ENCODE data around the gene CNPY1.

DNA sequence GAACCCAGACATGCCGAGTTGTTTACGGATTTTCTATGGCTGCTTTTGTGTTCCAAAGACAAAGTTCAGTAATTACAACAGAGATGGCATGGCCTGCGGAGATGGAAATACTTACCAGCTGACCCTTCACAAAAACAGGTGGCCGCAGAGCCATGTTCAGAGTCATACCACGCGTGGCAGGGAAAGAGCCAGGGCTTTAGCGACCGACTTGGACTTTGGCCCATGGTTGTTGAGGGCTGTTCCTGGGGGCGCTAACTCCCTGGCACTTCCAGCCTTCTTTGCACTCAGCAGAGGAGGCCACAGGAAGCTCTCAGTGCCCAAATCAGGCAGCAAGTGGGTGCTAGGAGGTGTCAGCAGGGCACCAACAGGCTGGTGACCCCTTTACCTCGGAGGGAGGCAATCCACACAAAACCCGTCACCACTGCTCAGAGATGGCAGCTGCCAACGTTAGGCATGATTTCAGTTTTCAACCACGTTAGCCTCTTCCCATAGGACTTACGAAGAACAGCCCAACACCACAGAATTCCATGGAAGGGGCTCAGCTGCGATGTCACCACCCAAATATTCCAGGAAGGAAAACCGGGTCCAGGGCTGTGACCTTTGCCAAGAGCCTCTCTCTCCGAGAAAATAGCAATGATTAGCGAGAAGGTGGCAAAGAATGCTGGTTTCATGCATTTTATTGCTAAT is 21.4 kb upstream of the CNPY1 start:
- TF ChIP-seq, protein P1, sequence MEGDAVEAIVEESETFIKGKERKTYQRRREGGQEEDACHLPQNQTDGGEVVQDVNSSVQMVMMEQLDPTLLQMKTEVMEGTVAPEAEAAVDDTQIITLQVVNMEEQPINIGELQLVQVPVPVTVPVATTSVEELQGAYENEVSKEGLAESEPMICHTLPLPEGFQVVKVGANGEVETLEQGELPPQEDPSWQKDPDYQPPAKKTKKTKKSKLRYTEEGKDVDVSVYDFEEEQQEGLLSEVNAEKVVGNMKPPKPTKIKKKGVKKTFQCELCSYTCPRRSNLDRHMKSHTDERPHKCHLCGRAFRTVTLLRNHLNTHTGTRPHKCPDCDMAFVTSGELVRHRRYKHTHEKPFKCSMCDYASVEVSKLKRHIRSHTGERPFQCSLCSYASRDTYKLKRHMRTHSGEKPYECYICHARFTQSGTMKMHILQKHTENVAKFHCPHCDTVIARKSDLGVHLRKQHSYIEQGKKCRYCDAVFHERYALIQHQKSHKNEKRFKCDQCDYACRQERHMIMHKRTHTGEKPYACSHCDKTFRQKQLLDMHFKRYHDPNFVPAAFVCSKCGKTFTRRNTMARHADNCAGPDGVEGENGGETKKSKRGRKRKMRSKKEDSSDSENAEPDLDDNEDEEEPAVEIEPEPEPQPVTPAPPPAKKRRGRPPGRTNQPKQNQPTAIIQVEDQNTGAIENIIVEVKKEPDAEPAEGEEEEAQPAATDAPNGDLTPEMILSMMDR (IDR thresholded peaks at IDR 0.05; ENCODE audit: control extremely low read depth in 1 of 3, insufficient read depth in 1 of 3, low read depth in 1 of 3, low read length in 3 of 3): no peak
- no peak for TF ChIP-seq POLR2A (IDR thresholded peaks at IDR 0.05; ENCODE audit: control extremely low read depth in 1 of 2, low read depth in 2 of 2, low read length in 2 of 2)
- TF ChIP-seq POU5F1 (IDR thresholded peaks at IDR 0.05; ENCODE audit: low read depth, low read length): no peak
- no peak for TF ChIP-seq EZH2 (IDR thresholded peaks at IDR 0.05; ENCODE audit: low read depth, low read length, severe bottlenecking)
- no peak for TF ChIP-seq SP1 (IDR thresholded peaks at IDR 0.05; ENCODE audit: low read depth, low read length)
- no peak for TF ChIP-seq SP2 (IDR thresholded peaks at IDR 0.05; ENCODE audit: low read length)
- no peak for TF ChIP-seq EP300 (IDR thresholded peaks at IDR 0.05; ENCODE audit: borderline replicate concordance in 1 of 2, low read depth in 2 of 2, low read length in 2 of 2)

All from H1 (cell line).